ENCODE measurements around the gene ACTMAP.
A peak's percentile ranks its signal among the peaks of the same experiment; 100 is the strongest.
"Not testable (repeated sequence)": the region's sequence is repeated elsewhere in the genome, so short reads cannot be mapped to it uniquely, and the experiment has no call there.

ACTMAP gene

DNA sequence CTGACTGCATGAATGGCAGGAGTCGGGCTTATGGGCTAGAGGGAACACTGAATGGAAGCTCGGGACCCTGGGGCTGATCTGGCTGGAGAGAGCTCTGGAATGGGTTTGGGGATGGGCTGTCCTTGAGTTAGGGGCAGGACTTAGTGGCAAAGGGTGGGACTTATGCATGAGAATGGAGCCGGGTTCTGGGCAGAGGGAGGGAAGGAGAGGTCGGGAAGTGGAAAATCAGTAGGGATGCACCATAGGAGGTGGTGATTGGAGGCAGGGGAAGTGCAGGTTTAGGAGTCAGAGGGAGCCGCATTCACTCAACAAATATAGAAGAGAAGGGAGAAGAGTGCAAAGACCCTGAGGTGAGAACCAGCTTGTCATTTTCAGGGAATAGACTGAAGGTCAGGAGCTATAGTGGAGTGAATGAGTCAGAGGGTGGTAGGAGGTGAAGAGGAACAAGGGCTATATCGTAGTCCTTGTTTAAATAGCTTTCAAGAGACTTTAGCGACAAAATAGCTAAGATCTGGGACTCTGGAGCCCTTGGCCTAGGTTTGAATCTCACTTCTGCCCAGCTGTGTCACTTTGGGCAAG, 28.5 kb upstream of the ACTMAP start:
- peak overlapping the region; percentile 91 for H3K27ac ChIP-seq
- TF ChIP-seq, protein P1, sequence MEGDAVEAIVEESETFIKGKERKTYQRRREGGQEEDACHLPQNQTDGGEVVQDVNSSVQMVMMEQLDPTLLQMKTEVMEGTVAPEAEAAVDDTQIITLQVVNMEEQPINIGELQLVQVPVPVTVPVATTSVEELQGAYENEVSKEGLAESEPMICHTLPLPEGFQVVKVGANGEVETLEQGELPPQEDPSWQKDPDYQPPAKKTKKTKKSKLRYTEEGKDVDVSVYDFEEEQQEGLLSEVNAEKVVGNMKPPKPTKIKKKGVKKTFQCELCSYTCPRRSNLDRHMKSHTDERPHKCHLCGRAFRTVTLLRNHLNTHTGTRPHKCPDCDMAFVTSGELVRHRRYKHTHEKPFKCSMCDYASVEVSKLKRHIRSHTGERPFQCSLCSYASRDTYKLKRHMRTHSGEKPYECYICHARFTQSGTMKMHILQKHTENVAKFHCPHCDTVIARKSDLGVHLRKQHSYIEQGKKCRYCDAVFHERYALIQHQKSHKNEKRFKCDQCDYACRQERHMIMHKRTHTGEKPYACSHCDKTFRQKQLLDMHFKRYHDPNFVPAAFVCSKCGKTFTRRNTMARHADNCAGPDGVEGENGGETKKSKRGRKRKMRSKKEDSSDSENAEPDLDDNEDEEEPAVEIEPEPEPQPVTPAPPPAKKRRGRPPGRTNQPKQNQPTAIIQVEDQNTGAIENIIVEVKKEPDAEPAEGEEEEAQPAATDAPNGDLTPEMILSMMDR (conservative IDR thresholded peaks at IDR 0.05), result no peak

DNA sequence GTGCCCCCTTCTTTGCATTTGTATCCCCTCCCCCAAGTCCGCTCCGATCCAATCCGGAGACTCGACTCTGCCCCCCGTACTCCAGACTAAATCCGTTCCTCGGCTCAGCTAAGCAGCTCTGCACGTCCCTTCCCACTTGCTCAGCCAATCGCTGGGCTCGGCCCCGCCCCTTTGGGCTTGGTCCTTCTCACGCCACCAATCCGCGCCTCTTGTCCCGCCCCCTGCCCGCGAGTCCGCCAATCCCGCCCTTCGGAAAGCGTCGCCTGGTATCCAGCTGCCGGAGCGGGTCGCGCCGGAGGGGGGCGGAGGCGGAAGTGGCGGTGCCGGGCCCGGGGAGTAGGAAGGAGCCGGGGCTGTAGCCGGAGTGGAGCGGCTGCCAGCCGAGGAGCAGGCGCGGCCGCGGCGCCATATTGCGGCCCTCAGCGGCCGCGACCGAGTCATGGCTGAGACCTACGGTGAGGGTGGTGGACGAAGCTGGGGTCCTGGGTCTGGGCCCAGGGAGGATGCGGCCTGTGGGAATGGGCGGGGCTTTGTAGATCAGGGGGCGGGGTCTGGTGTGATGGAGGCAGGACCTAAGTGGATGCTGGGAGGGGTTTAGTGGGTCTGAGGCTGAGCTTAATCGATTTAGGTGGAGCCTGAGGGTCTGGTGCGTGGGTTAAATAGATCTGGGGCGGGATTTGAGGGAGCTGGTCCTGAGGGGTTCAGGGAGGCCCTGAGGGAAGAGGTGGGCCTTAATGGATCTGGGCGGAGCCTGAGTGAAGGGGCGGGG, 27.8 kb upstream of the ACTMAP start, which contains the start of gene RAB4B:
Gene RAB4B, plus strand, starts transcription at position 311 of the 769 bp plus-strand sequence. Its CDS starts 129 bp downstream, at position 440.
- H3K27ac ChIP-seq, result peak within 1 kb of the TSS; percentile 91
- TF ChIP-seq, protein P1 (conservative IDR thresholded peaks at IDR 0.05), result no peak

DNA sequence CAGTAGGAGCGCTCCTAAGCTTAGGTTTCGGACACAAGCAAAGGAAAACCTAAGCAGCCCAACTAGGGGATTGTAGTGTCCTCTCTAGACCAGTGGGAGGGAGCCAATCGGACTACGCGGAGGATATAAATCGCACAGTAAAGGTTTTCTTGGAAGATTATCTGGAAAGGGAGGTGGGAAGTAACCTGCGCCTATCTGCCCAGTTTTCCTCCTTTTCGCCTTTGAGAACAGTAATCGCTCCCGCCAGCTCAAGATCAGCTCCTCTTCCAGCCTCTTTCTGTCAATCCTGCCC, 27.3 kb upstream of the ACTMAP start:
- H3K27ac ChIP-seq, result peak overlapping the region; percentile 91
- TF ChIP-seq, protein P1 (conservative IDR thresholded peaks at IDR 0.05), result no peak

DNA sequence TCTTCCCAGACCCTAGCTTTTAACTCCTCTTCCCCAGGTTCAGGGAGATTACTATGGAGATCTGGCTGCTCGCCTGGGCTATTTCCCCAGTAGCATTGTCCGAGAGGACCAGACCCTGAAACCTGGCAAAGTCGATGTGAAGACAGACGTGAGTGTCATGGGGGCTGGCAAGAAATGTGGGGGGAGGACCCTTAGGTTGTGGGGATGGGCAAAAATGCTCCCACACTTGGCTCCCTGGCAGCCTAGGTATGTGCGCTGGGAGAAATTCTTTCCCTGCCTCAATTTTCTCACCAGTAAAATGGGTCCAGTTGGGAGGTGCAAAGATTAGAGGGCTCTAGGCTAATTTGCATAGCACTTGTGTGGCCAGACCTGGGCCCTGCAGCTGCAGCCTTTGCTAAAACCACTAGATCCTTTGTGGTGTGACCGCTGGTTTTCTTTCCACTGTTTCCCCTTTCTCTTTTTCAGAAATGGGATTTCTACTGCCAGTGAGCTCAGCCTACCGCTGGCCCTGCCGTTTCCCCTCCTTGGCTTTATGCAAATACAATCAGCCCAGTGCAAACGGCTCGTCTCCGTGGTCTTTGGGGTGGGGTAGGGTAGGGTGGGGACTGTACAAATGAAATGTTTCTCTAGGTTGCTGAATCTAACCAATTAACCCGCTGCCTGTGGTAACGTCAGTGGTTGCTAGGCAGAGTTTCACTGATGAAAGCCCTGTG, 26.8 kb upstream of the ACTMAP start:
- H3K27ac ChIP-seq, result peak overlapping the region; percentile 91
- TF ChIP-seq, protein P1 (conservative IDR thresholded peaks at IDR 0.05), result no peak; the same call in 1 of the 2 replicates

DNA sequence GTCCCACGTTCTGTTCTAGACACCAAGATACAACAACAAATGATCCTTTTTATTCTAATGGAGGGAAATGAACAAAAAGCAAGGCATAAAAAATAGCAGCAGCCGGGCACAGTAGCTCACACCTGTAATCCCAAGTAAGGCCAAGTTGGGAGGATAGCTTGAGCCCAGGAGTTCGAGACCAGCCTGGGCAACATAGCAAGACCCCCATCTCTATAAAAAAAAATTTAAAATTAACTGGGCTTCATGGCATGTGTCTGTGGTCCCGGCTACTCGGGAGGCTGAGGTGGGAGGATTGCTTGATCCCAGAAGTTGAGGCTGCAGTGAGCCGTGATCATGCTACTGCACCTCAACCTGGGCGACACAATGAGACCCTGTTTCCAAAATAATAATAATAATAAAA, 26.1 kb upstream of the ACTMAP start:
- peak overlapping the region; percentile 91 for H3K27ac ChIP-seq

DNA sequence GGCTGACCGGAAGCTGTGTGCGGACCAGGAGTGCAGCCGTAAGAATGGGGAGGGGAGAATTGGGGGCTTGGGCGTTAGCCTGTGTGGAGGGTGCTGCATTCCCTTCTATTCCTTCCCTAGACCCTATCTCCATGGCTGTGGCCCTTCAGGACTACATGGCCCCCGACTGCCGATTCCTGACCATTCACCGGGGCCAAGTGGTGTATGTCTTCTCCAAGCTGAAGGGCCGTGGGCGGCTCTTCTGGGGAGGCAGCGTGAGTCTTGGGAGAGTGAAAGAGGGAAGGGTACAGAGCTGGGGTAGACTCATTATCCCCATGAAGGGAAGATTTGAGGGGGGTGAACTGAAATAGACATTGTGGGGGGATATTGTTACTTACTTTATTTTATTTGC, 25.4 kb upstream of the ACTMAP start:
- no peak overlapping the region for H3K27ac ChIP-seq
- TF ChIP-seq, protein P1 (conservative IDR thresholded peaks at IDR 0.05), result no peak

More for the DNA sequence above, 26.1 kb upstream of the ACTMAP start:
- TF ChIP-seq, protein P1 (conservative IDR thresholded peaks at IDR 0.05), result no peak

DNA sequence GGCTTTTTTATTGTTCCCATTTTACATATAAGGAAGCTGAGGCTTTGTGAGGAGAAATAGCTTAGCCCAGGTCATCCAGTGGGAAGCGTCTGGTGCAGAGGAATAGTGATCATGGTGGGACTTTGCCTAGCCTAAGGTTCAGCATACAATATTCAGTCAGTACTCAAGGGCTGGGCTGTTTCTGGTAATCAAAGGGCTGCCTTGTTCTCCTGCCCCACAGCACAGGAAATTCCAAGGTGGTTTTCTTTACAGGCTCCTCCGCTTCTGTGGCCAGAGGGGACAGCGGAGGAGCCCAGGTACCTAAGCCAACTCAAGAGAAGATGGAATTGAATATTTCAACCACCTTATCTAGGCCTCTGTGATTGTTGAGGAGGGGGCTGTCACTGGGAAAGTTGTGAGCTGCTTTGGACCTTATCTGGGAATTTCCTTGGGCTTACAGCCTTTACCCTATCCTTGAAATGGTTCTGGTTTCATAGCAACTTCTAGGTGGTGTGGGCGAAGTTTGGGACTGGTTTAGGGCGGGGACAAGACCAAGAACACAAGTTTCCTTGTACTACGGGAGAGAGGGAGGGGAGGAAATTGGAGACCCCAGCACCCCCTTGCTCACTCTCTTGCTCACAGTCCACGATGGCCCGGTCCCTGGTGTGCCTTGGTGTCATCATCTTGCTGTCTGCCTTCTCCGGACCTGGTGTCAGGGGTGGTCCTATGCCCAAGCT, 24.8 kb upstream of the ACTMAP start, which contains the start of gene MIA:
Gene MIA, plus strand, starts transcription at position 606 of the 716 bp plus-strand sequence. Its CDS starts 22 bp downstream, at position 628.
- TF ChIP-seq, protein P1 (conservative IDR thresholded peaks at IDR 0.05), result no peak
- peak within 1 kb of the TSS; percentile 91 for H3K27ac ChIP-seq

DNA sequence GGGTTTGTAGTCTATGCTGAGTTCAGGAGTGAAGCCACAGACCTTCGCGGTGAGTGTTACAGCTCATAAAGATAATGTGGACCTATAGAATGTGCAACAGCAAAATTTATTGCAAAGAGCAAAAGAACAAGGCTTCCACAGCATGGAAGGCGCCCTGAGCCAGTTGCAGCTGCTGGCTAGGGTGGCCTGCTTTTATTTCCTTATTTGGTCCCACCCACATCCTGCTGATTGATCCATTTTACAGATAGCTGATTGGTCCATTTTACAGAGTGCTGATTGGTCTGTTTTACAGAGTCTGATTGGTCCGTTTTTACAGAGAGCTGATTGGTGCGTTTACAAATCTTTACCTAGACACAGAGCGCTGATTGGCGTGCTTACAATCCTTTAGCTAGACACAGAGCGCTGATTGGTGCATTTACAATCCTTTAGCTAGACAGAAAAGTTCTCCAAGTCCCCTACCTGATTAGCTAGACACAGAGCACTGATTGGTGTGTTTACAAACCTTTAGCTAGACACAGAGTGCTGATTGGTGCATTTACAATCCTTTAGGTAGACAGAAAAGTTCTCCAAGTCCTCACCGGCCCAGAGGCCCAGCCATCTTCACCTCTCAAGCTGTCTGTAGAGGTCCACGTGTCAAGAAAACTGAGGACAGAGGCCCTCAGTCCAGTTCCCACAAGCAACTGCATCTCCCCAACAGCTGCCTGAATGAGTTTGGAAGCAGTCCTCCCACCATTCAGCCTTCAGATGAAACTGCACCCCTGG, 21.0 kb upstream of the ACTMAP start:
- H3K27ac ChIP-seq, result not testable (repeated sequence)
